Chondrocyte (in vitro differentiated cells): ENCODE data around the gene CD55. TPM values are rescaled to one million over a fixed set of nuclear protein-coding genes. Genes with fewer than 3 reads are reported as not detected.

Source experiments
- DNase-seq: peaks from one replicate; pipeline ENCODE4 v3.0.0; 2021; ENCODE audit warnings: mixed read lengths, low spot score
- H3K27ac Mint-ChIP-seq: one replicate; pipeline ENCODE4 v1.8.0; 2021; ENCODE audit warnings: mild to moderate bottlenecking, moderate library complexity, mixed read lengths; ENCODE audit not compliant: unreplicated experiment
- H3K27me3 Mint-ChIP-seq: 2 replicates; pipeline ENCODE4 v1.8.0; 2021; ENCODE audit warnings: low read depth, mixed read lengths
- H3K36me3 Mint-ChIP-seq: 2 replicates; pipeline ENCODE4 v1.8.0; 2021; ENCODE audit warnings: low read depth, mixed read lengths
- H3K4me1 Mint-ChIP-seq: 2 replicates; pipeline ENCODE4 v1.8.0; 2021; ENCODE audit warnings: low read depth, mild to moderate bottlenecking, mixed read lengths
- H3K4me3 Mint-ChIP-seq: one replicate; pipeline ENCODE4 v1.8.0; 2021; ENCODE audit warnings: mild to moderate bottlenecking, moderate library complexity, mixed read lengths; ENCODE audit not compliant: unreplicated experiment
- H3K9me3 Mint-ChIP-seq: 2 replicates; pipeline ENCODE4 v1.8.0; 2021; ENCODE audit warnings: low read depth, mixed read lengths
- CTCF ChIP-seq: fragments of 200-600 bp; sonication (generic); IDR thresholded peaks from 2 replicates; pipeline ENCODE4 v1.5.0; 2021; ENCODE audit warnings: antibody characterized with exemption, mild to moderate bottlenecking, moderate library complexity
- total RNA-seq: library from RNA; stranded (reverse); gene quantifications from 3 replicates; pipeline ENCODE4 v1.2.1, GENCODE V29; 2021

The CD55 gene
- total RNA-seq, 1 donor from 2014 or later: 4.7 TPM

DNA sequence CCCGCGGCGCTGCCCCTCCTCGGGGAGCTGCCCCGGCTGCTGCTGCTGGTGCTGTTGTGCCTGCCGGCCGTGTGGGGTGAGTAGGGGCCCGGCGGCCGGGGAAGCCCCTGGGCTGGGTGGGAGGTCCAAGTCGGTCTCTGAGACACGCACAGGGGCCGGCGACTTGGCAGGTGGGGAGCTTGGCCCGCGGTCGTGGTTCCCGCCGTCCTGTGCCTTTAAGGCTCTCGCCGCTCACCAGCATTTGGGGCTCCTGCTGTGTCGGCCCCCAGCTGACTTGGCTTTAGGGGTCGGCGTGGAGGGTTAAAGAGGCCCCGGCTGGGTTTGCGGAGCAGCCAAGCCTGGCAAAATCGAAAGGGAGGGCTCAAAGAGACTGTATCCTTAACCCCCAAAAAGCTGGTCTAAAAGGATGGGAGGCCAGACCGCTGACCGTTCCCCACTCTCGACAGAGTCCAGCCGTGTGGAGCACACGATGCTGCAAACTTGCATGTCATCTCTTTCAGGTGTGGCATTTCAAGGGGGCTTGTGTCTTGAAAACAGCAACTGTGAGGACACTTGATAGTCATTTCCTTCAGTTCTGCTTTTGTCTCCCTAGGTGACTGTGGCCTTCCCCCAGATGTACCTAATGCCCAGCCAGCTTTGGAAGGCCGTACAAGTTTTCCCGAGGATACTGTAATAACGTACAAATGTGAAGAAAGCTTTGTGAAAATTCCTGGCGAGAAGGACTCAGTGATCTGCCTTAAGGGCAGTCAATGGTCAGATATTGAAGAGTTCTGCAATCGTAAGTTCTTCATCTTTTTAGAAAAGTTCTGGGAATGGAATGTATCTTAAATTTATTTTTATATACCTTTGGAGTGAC lies 540 bp downstream of the CD55 start:
- DNase-seq: no peak

GRCh38 chr1:207323425-207324225 lies 2.1 kb downstream of the CD55 start:
- H3K4me1 Mint-ChIP-seq: peaks cover 14% of the 10 kb centered on the region
- TF ChIP-seq CTCF: no peak
- H3K4me3 Mint-ChIP-seq: no peak overlapping the region
- no peaks in the 10 kb centered on the region for H3K9me3 Mint-ChIP-seq
- no peak overlapping the region for H3K27ac Mint-ChIP-seq
- no peaks in the 10 kb centered on the region for H3K36me3 Mint-ChIP-seq
- H3K27me3 Mint-ChIP-seq: peaks cover 36% of the 10 kb centered on the region
- DNase-seq: no peak

More for the DNA sequence above, 540 bp downstream of the CD55 start:
- Mint-ChIP-seq H3K27ac (no peak overlapping the region), H3K36me3 (no peaks in the 10 kb centered on the region), H3K27me3 (peaks cover 37% of the 10 kb centered on the region), H3K9me3 (no peaks in the 10 kb centered on the region), H3K4me3 (peak overlapping the region; percentile 87), H3K4me1 (peaks cover 14% of the 10 kb centered on the region)
- TF ChIP-seq CTCF: no peak

- DNase-seq: no peak
- H3K4me1 Mint-ChIP-seq: no peaks in the 10 kb centered on the region
- H3K4me3 Mint-ChIP-seq: no peak overlapping the region
- no peak for TF ChIP-seq CTCF
- peaks cover 14% of the 10 kb centered on the region for H3K27me3 Mint-ChIP-seq
- no peaks in the 10 kb centered on the region for H3K36me3 Mint-ChIP-seq
- no peaks in the 10 kb centered on the region for H3K9me3 Mint-ChIP-seq
- no peak overlapping the region for H3K27ac Mint-ChIP-seq
Observed at GRCh38 chr1:207328004-207328403, 6.5 kb downstream of the CD55 start.

GRCh38 chr1:207328908-207329440 lies 7.5 kb downstream of the CD55 start:
- Mint-ChIP-seq H3K4me3 (no peak overlapping the region), H3K4me1 (no peaks in the 10 kb centered on the region), H3K27ac (no peak overlapping the region), H3K27me3 (peaks cover 15% of the 10 kb centered on the region), H3K36me3 (peaks cover 3% of the 10 kb centered on the region), H3K9me3 (peaks cover 9% of the 10 kb centered on the region)
- TF ChIP-seq CTCF: no peak
- no peak for DNase-seq

DNA sequence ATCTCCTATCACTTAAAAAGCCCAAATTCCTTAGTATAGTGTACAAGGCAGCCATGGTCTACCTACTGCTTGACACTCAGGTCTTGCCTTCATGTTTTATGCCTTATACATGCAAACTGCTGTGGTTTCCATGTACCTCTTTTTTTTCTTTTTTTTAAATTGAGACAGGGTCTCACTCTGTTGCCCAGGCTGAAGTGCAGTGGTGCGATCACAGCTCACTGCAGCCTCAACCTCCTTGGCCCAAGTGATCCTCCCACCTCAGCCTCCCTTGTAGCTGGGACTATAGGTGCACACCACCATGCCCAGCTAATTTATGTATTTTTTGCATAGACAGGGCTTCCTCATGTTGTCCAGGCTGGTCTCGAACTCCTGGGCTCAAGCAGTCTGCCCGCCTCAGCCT lies 8.0 kb downstream of the CD55 start:
- no peak overlapping the region for H3K4me3 Mint-ChIP-seq
- H3K4me1 Mint-ChIP-seq: no peaks in the 10 kb centered on the region
- peaks cover 14% of the 10 kb centered on the region for H3K9me3 Mint-ChIP-seq
- H3K36me3 Mint-ChIP-seq: peaks cover 3% of the 10 kb centered on the region
- peaks cover 16% of the 10 kb centered on the region for H3K27me3 Mint-ChIP-seq
- H3K27ac Mint-ChIP-seq: no peak overlapping the region
- no peak for TF ChIP-seq CTCF
- no peak for DNase-seq
